Lower lobe of right lung (tissue), 2 donors: ENCODE results near the gene DLGAP1. TPM values are rescaled to one million over a fixed set of nuclear protein-coding genes. Genes with fewer than 3 reads are reported as not detected.

ENCODE experiments used
- ATAC-seq, 2 donors: fragments of 200-7000 bp; cut with Tn5 transposase; one replicate each; pipeline ENCODE4 v1.9.1; 2020 to 2022; ENCODE audit warnings: mild to moderate bottlenecking in 2 of 2, moderate library complexity in 2 of 2
- DNase-seq: peaks from one replicate; pipeline ENCODE4 v3.0.0-alpha.2; 2020
- H3K27ac ChIP-seq: fragments of 200-600 bp; one replicate; pipeline ENCODE4 v1.8.0; 2022
- H3K27me3 ChIP-seq: fragments of 200-600 bp; one replicate; pipeline ENCODE4 v1.8.0; 2022; ENCODE audit warnings: low read depth
- H3K36me3 ChIP-seq: fragments of 200-600 bp; one replicate; pipeline ENCODE4 v1.8.0; 2022; ENCODE audit warnings: mild to moderate bottlenecking
- H3K4me1 ChIP-seq: fragments of 200-600 bp; one replicate; pipeline ENCODE4 v1.8.0; 2022
- H3K4me3 ChIP-seq: fragments of 200-600 bp; one replicate; pipeline ENCODE4 v1.8.0; 2022; ENCODE audit warnings: mild to moderate bottlenecking
- H3K9me3 ChIP-seq: fragments of 200-600 bp; one replicate; pipeline ENCODE4 v1.8.0; 2022
- intact Hi-C: fragments of 100-400 bp; cut with DNase I; formaldehyde crosslinking; loops from one replicate; pipeline ENCODE4 v1.11.0; 2022
- total RNA-seq: library from RNA; stranded (reverse); fragmentation: NEBNext Ultra II Directional; extraction: Animal tissue kit (Norgen Biotek cat#: 25700); gene quantifications from one replicate; pipeline ENCODE4 v1.2.1, GENCODE V29; 2021
- TF ChIP-seq, protein P1 (sequence below): fragments of 200-600 bp; IDR thresholded peaks from one replicate; pipeline ENCODE4 v1.8.0; 2022; ENCODE audit warnings: antibody characterized with exemption, mild to moderate bottlenecking
- donor health status: DM: no; HTN: yes; CAD: no; lungs with severe emphysema.

The DLGAP1 gene
- total RNA-seq, 1 donor from 2014 or later, result 3.8 TPM

DNA sequence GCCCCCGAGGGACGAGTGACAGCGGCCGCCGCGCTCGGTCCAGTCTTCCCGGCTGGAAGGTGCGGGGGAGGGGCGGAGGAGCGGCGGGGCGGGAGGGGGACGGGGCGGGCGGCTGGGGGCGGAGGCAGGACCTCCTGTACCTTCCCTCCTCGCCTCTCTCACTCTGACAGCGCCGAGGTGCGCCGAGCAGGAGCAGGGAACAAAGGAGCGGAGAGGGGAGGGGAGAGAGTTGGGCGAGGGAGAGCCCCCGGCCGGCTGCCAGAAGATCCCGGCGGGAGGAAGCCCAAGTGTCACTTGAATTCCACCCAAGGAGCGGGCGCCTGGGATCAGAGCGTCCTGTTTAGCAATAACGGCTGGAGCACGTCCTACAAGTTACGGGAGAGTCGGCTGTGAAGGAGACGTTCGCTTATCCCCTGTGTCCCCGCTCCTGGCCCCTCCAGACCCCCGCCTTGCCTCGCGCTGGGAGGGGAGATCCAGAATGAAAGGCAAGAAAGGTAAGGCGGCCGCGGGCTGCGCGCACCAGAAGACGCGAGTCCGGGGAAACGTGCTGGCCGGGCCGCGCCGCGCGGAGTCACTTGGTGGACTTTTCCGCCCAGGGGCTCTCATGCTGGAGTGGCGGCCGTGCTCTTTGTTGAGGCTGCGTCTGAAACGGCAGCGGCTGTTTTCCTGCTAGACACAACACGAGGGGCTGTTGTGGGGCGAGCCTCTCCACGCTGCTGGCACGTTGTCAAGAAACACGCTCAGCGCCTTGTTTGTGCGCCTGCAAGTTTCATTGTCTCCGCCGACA, 1004.9 kb downstream of the DLGAP1 start, which contains the start of gene TGIF1:
TSS of gene TGIF1 (plus strand) at position 161 of the 787 bp plus-strand sequence. CDS start at position 479, 318 bp downstream.
- no peaks in the 10 kb centered on the region for H3K9me3 ChIP-seq
- H3K36me3 ChIP-seq, result no peaks in the 10 kb centered on the region
- H3K27ac ChIP-seq, result peak within 1 kb of the TSS; percentile 99
- intact Hi-C loops, result loop anchor here (10.0 kb wide), 2 partner anchors 135 to 165 kb away; no protein-coding TSS in a partner anchor
- H3K4me1 ChIP-seq, result peaks cover 27% of the 10 kb centered on the region
- TF ChIP-seq, protein P1, sequence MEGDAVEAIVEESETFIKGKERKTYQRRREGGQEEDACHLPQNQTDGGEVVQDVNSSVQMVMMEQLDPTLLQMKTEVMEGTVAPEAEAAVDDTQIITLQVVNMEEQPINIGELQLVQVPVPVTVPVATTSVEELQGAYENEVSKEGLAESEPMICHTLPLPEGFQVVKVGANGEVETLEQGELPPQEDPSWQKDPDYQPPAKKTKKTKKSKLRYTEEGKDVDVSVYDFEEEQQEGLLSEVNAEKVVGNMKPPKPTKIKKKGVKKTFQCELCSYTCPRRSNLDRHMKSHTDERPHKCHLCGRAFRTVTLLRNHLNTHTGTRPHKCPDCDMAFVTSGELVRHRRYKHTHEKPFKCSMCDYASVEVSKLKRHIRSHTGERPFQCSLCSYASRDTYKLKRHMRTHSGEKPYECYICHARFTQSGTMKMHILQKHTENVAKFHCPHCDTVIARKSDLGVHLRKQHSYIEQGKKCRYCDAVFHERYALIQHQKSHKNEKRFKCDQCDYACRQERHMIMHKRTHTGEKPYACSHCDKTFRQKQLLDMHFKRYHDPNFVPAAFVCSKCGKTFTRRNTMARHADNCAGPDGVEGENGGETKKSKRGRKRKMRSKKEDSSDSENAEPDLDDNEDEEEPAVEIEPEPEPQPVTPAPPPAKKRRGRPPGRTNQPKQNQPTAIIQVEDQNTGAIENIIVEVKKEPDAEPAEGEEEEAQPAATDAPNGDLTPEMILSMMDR, result no peak
- H3K4me3 ChIP-seq, result peak within 1 kb of the TSS; percentile 81
- no peaks in the 10 kb centered on the region for H3K27me3 ChIP-seq
- ATAC-seq (peak; percentile 63 to 72), DNase-seq (peak; percentile 87)

DNA sequence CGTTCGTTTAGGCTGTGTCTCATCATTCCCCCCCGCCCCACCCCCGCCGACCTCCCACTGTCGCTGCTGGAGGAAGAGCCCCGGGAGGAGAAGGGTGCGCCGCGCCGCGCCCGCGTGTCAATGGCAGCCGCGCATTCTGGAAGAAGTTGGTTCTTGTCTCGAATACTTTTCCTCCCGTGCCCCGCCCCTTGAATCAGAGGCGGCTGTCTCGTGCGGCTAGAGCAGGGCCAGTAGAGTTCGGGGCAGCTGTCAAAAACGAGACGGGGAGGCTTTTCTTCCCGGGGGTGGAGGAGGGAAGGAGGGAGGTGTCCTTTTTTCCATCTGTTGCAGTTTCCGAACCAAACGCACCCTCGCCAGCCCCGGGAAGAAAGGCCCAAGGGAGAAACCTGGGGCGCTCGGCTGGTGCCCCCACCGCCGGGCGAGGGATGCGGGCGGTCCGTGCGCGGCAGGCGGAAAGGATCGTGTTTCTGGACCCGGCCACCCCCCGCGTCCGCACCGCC, 1005.5 kb downstream of the DLGAP1 start:
- H3K27me3 ChIP-seq, result no peaks in the 10 kb centered on the region
- peak overlapping the region; percentile 81 for H3K4me3 ChIP-seq
- no peaks in the 10 kb centered on the region for H3K36me3 ChIP-seq
- intact Hi-C loops, result loop anchor here (10.0 kb wide), 2 partner anchors 135 to 165 kb away; no protein-coding TSS in a partner anchor
- DNase-seq (no peak), ATAC-seq (peak in 1 of 2 donors; percentile 16)
- H3K9me3 ChIP-seq, result no peaks in the 10 kb centered on the region
- H3K4me1 ChIP-seq, result peaks cover 22% of the 10 kb centered on the region
- TF ChIP-seq, protein P1, result no peak
- peak overlapping the region; percentile 99 for H3K27ac ChIP-seq

DNA sequence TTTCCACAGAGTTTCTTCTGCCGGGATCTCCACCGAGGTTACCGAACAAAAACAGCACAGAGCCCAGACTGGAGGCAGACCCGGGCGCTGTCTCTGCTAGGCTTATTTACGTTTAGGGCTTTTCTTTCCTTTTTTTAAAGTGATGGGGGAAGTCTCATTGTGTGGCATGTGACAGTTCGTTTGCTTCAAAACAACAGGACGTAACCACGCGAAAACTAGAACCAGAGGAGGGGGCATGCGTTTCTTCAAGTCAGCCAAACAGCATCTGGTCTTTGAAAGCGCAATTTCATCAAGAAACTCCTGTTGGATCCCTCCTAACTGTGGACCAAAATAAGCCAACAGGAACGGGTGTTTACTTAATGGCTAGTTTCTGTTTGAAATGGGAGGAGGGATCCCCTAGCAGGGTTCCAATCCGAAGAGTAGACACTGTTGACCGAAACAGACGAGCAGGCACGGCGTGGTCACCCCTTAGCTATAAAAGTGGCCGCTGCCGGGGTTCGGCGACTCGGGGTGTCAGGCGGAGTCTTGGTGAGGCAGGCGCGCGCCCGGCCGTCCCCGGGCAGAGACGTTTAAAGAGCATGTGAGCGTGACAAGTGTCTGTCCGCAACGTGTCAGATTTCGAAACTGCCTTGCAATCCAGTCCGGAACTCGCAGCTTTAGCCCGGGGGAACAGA, 1006.1 kb downstream of the DLGAP1 start:
- DNase-seq (peak; percentile 92), ATAC-seq (peak; percentile 40 to 62)
- peaks cover 22% of the 10 kb centered on the region for H3K4me1 ChIP-seq
- intact Hi-C loops, result no loop called here
- no peaks in the 10 kb centered on the region for H3K36me3 ChIP-seq
- no peaks in the 10 kb centered on the region for H3K27me3 ChIP-seq
- peak overlapping the region; percentile 81 for H3K4me3 ChIP-seq
- TF ChIP-seq, protein P1, result no peak
- no peaks in the 10 kb centered on the region for H3K9me3 ChIP-seq
- H3K27ac ChIP-seq, result peak overlapping the region; percentile 99

DNA sequence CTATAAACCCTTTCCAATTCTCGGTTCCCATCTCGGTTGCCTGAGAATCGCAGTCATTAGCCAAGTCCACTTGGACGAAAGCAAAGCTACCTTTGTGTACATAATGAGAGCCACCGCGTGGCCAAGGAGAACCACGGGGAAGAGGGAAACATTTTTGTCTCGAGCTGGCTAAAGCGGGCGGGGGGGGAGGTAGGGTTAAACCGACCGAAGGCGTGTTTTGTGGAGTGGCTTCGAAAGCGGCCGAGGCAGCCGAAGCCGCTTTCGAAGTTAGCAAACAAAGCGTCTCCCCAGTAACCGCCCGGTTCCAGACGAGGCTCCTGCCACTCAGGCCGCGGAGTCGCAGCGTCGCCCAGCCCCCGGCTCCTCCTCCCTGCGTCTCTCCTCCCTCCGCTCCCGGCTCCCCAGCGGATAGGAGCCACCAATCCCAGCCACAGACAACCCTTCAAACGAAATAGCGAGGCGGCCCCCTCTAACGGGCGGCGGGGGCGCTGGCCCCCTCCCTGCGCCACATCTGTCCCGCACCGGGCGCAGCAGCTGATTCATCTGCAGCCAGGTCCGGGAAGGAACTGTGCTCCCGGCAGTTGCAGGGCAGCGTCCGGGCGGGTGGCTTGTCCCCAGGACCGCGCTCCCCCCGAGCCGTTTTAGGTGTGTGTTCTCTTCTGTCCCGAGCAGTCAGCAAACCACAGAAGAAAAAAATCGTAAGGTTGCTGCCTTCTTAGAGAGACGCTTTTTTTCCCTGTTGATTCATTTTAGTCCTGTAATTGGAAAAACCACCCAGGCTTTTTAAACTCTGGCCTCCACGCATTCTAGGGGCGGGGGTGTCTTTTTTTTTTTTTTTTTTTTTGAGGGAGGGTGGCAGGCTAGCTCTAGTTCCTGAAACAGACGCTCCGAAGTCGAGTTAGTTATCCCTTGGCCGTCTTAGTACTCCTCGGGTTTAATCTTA, 1006.9 kb downstream of the DLGAP1 start:
- Histone ChIP-seq H3K27ac (peak overlapping the region; percentile 99), H3K36me3 (no peaks in the 10 kb centered on the region), H3K4me3 (peak overlapping the region; percentile 81), H3K9me3 (no peaks in the 10 kb centered on the region), H3K27me3 (no peaks in the 10 kb centered on the region), H3K4me1 (peaks cover 20% of the 10 kb centered on the region)
- intact Hi-C loops, result no loop called here
- DNase-seq (peak; percentile 97), ATAC-seq (peak; percentile 81 to 89)
- TF ChIP-seq, protein P1, result peak; percentile 17
